ENCODE results near the gene EFCAB11.
A peak's percentile ranks its signal among the peaks of the same experiment; 100 is the strongest.

EFCAB11 gene

GRCh38 chr14:89954070-89955021, at the start of gene EFCAB11:
TSS of gene EFCAB11 (minus strand) at chr14:89954730. CDS start at chr14:89954660, 70 bp downstream.
- DNase-seq, result peak; percentile 99

- no peak for DNase-seq
Observed at GRCh38 chr14:90003526-90004307, 49.2 kb upstream of the EFCAB11 start.

GRCh38 chr14:90000935-90001334, 46.4 kb upstream of the EFCAB11 start:
- no peak for DNase-seq

- DNase-seq, result no peak
Observed at GRCh38 chr14:89996963-89997362, 42.4 kb upstream of the EFCAB11 start.

- no peak for DNase-seq
Observed at GRCh38 chr14:89992273-89992672, 37.7 kb upstream of the EFCAB11 start.

- no peak for DNase-seq
Observed at GRCh38 chr14:89990623-89991275, 36.2 kb upstream of the EFCAB11 start.

- DNase-seq, result no peak
Observed at GRCh38 chr14:89990218-89990617, 35.7 kb upstream of the EFCAB11 start.

GRCh38 chr14:89988787-89989186, 34.3 kb upstream of the EFCAB11 start:
- DNase-seq, result no peak

GRCh38 chr14:89987161-89987475, 32.6 kb upstream of the EFCAB11 start:
- DNase-seq, result no peak

GRCh38 chr14:89986462-89987160, 32.1 kb upstream of the EFCAB11 start:
- no peak for DNase-seq

GRCh38 chr14:89983375-89983774, 28.8 kb upstream of the EFCAB11 start:
- no peak for DNase-seq

GRCh38 chr14:89978656-89979055, 24.1 kb upstream of the EFCAB11 start:
- DNase-seq, result no peak

GRCh38 chr14:89977668-89978067, 23.1 kb upstream of the EFCAB11 start:
- no peak for DNase-seq

GRCh38 chr14:89973234-89973823, 18.8 kb upstream of the EFCAB11 start:
- peak; percentile 24 for DNase-seq

- DNase-seq, result no peak
Observed at GRCh38 chr14:89965839-89966238, 11.3 kb upstream of the EFCAB11 start.

GRCh38 chr14:89963288-89963978, 8.9 kb upstream of the EFCAB11 start:
- DNase-seq, result no peak

- no peak for DNase-seq
Observed at GRCh38 chr14:89960914-89961313, 6.4 kb upstream of the EFCAB11 start.

GRCh38 chr14:89959853-89960445, 5.4 kb upstream of the EFCAB11 start:
- no peak for DNase-seq

- DNase-seq, result no peak
Observed at GRCh38 chr14:89958966-89959365, 4.4 kb upstream of the EFCAB11 start.

- no peak for DNase-seq
Observed at GRCh38 chr14:89957791-89958190, 3.3 kb upstream of the EFCAB11 start.

- no peak for DNase-seq
Observed at GRCh38 chr14:89957376-89957775, 2.8 kb upstream of the EFCAB11 start.

GRCh38 chr14:89956661-89957009, 2.1 kb upstream of the EFCAB11 start:
- DNase-seq, result no peak
